BJ (cell line): ENCODE results near the gene TCF4. TPM values are rescaled to one million over a fixed set of nuclear protein-coding genes. Genes with fewer than 3 reads are reported as not detected.
A peak's percentile ranks its signal among the peaks of the same experiment; 100 is the strongest.

Source experiments
- CTCF ChIA-PET: fragments of 350-600 bp; formaldehyde crosslinking; extraction: SDS; loops from one replicate; lab custom pipeline; 2021; ENCODE audit warnings: antibody characterized with exemption, inconsistent platforms; lab: Yijun Ruan, JAX
- POLR2A ChIA-PET: fragments of 300-600 bp; sonication (Branson Sonifier 250); formaldehyde crosslinking; extraction: SDS; loops from one replicate; lab custom pipeline; 2021; ENCODE audit warnings: antibody characterized with exemption; lab: Charles Lee
- DNase-seq: peaks from one replicate; pipeline ENCODE4 v3.0.0-alpha.2; 2011; ENCODE audit warnings: low read depth
- H3K27me3 ChIP-seq: 2 replicates; pipeline ENCODE4 v1.6.0; 2011; ENCODE audit warnings: low read length; ENCODE audit not compliant: control insufficient read depth, insufficient read depth
- H3K36me3 ChIP-seq: 2 replicates; pipeline ENCODE4 v1.5.1; 2011; ENCODE audit warnings: low read length; ENCODE audit not compliant: control insufficient read depth, insufficient read depth
- H3K4me3 ChIP-seq: 2 replicates; pipeline ENCODE4 v1.5.1; 2011; ENCODE audit warnings: low read depth, mild to moderate bottlenecking, control low read depth, low read length
- CTCF ChIP-seq: IDR thresholded peaks from 2 replicates; pipeline ENCODE4 v1.5.1; 2011; ENCODE audit warnings: low read depth, mild to moderate bottlenecking, control low read depth, inconsistent platforms, low read length, moderate library complexity; ENCODE audit not compliant: insufficient read depth
- polyA plus RNA-seq: library from polyadenylated mRNA; depleted of rRNA; stranded (reverse); fragments of >200 nt; gene quantifications from 2 replicates; pipeline ENCODE4 v1.2.3, GENCODE V29; 2011

The TCF4 gene
- polyA plus RNA-seq, 1 experiment, result 65.8 TPM

- no peak overlapping the region for H3K4me3 ChIP-seq
- ChIA-PET CTCF (interaction anchor here (0.5 to 2.7 kb wide), 13 partner anchors 10 to 1233 kb away, joined by 3 to 10 read pairs (median 3); no protein-coding TSS in a partner anchor), POLR2A (interaction anchor here (0.5 kb wide), 1 partner anchor 63 kb away, joined by 8 read pairs; no protein-coding TSS in a partner anchor)
- H3K36me3 ChIP-seq, result peaks cover 1% of the 10 kb centered on the region; the same call in 1 of the 2 replicates
- H3K27me3 ChIP-seq, result no peaks in the 10 kb centered on the region
- peak; percentile 67 for TF ChIP-seq CTCF
- no peak for DNase-seq
Observed at GRCh38 chr18:55343396-55344073, 244.5 kb downstream of the TCF4 start.

GRCh38 chr18:55340998-55341397 lies 247.0 kb downstream of the TCF4 start:
- TF ChIP-seq CTCF, result no peak
- POLR2A ChIA-PET, result no interaction called here
- CTCF ChIA-PET, result interaction anchor here (1.3 to 1.4 kb wide), 2 partner anchors 9 to 106 kb away, joined by 3 to 4 read pairs; no protein-coding TSS in a partner anchor

GRCh38 chr18:55339990-55340389 lies 248.0 kb downstream of the TCF4 start:
- Histone ChIP-seq H3K4me3 (no peak overlapping the region), H3K27me3 (no peaks in the 10 kb centered on the region), H3K36me3 (no peaks in the 10 kb centered on the region)
- CTCF ChIA-PET, result interaction anchor here (0.6 to 1.4 kb wide), 2 partner anchors 8 to 76 kb away, joined by 3 read pairs; no protein-coding TSS in a partner anchor
- TF ChIP-seq CTCF, result no peak
- DNase-seq, result no peak
- POLR2A ChIA-PET, result interaction anchor here (0.6 kb wide), 1 partner anchor 18 kb away, joined by 5 read pairs; no protein-coding TSS in a partner anchor

More at GRCh38 chr18:55340998-55341397, 247.0 kb downstream of the TCF4 start:
- H3K4me3 ChIP-seq, result no peak overlapping the region
- H3K36me3 ChIP-seq, result no peaks in the 10 kb centered on the region
- no peaks in the 10 kb centered on the region for H3K27me3 ChIP-seq
- DNase-seq, result no peak

GRCh38 chr18:55338978-55339650 lies 248.9 kb downstream of the TCF4 start:
- no peak overlapping the region for H3K4me3 ChIP-seq
- H3K36me3 ChIP-seq, result no peaks in the 10 kb centered on the region
- POLR2A ChIA-PET, result no interaction called here

More at GRCh38 chr18:55338978-55339650, 248.9 kb downstream of the TCF4 start:
- no peaks in the 10 kb centered on the region for H3K27me3 ChIP-seq
- TF ChIP-seq CTCF, result no peak
- CTCF ChIA-PET, result interaction anchor here (2.9 kb wide), 1 partner anchor 105 kb away, joined by 11 read pairs; no protein-coding TSS in a partner anchor
- DNase-seq, result no peak
